Fibroblast of skin of right biceps (primary cell): Measurements from ENCODE around the gene ARL5A.

Experiments
- DNase-seq: peaks from one replicate; pipeline ENCODE4 v3.0.0-alpha.2; 2013

Gene ARL5A

GRCh38 chr2:151840216-151841046 is 12.2 kb upstream of the ARL5A start:
- no peak for DNase-seq

GRCh38 chr2:151837926-151838325 is 9.7 kb upstream of the ARL5A start:
- DNase-seq, result no peak

- DNase-seq, result no peak
Observed at GRCh38 chr2:151833984-151834383, 5.8 kb upstream of the ARL5A start.

GRCh38 chr2:151830961-151831360 is 2.7 kb upstream of the ARL5A start:
- no peak for DNase-seq

GRCh38 chr2:151828890-151829324 is 686 bp upstream of the ARL5A start:
- no peak for DNase-seq

- peak; percentile 24 for DNase-seq
Observed at GRCh38 chr2:151827564-151828142, 568 bp downstream of the ARL5A start.

GRCh38 chr2:151826737-151827157 is 1.5 kb downstream of the ARL5A start:
- peak; percentile 5 for DNase-seq

GRCh38 chr2:151824886-151825285 is 3.3 kb downstream of the ARL5A start:
- DNase-seq, result no peak

GRCh38 chr2:151823651-151824050 is 4.6 kb downstream of the ARL5A start:
- no peak for DNase-seq

- DNase-seq, result no peak
Observed at GRCh38 chr2:151819920-151820319, 8.3 kb downstream of the ARL5A start.

- DNase-seq, result no peak
Observed at GRCh38 chr2:151817929-151818328, 10.3 kb downstream of the ARL5A start.

- no peak for DNase-seq
Observed at GRCh38 chr2:151816843-151817242, 11.4 kb downstream of the ARL5A start.

GRCh38 chr2:151815821-151816489 is 12.3 kb downstream of the ARL5A start:
- DNase-seq, result no peak

GRCh38 chr2:151810489-151810888 is 17.7 kb downstream of the ARL5A start:
- no peak for DNase-seq

- DNase-seq, result no peak
Observed at GRCh38 chr2:151809073-151809383, 19.2 kb downstream of the ARL5A start.

- DNase-seq, result peak; percentile 16
Observed at GRCh38 chr2:151808258-151809072, 19.8 kb downstream of the ARL5A start.

- DNase-seq, result no peak
Observed at GRCh38 chr2:151805961-151806360, 22.3 kb downstream of the ARL5A start.

- no peak for DNase-seq
Observed at GRCh38 chr2:151805343-151805742, 22.9 kb downstream of the ARL5A start.

GRCh38 chr2:151803811-151804210 is 24.4 kb downstream of the ARL5A start:
- DNase-seq, result no peak

- no peak for DNase-seq
Observed at GRCh38 chr2:151802315-151802714, 25.9 kb downstream of the ARL5A start.

- DNase-seq, result no peak
Observed at GRCh38 chr2:151799886-151800292, 28.3 kb downstream of the ARL5A start.

GRCh38 chr2:151796774-151797173 is 31.4 kb downstream of the ARL5A start:
- no peak for DNase-seq

- DNase-seq, result no peak
Observed at GRCh38 chr2:151795646-151796240, 32.5 kb downstream of the ARL5A start.
